Measurements from ENCODE around the gene KCTD16.

- TF ChIP-seq CTCF (optimal IDR thresholded peaks at IDR 0.05 in 1 of 3, IDR thresholded peaks at IDR 0.05 in 1 of 3, conservative IDR thresholded peaks at IDR 0.05 in 1 of 3; ENCODE audit: extremely low read depth in 1 of 3, insufficient read depth in 2 of 3, low read length in 3 of 3), result no peak
- no peak for TF ChIP-seq EZH2 (IDR thresholded peaks at IDR 0.05; ENCODE audit: low read length)
Observed at GRCh38 chr5:144473650-144474049, 303.0 kb downstream of the KCTD16 start.
